Right cardiac atrium (tissue), 5 donors: Measurements from ENCODE around the gene ZNF160. TPM values are rescaled to one million over a fixed set of nuclear protein-coding genes. Genes with fewer than 3 reads are reported as not detected.
"Not testable (repeated sequence)": the region's sequence is repeated elsewhere in the genome, so short reads cannot be mapped to it uniquely, and the experiment has no call there.

ENCODE experiments used
- ATAC-seq, 2 donors: fragments of 200-7000 bp; cut with Tn5 transposase; one replicate each; pipeline versions ENCODE4 v1.8.0 to v1.9.1; 2020; ENCODE audit warnings: moderate library complexity in 2 of 2, mild to moderate bottlenecking in 1 of 2
- DNase-seq, 3 donors: peaks; one replicate each; pipeline ENCODE4 v3.0.0-alpha.2; 2020
- H3K27ac ChIP-seq: one replicate; pipeline ENCODE4 v1.5.1; 2013; ENCODE audit warnings: mild to moderate bottlenecking, low read length, control low read depth, moderate library complexity
- H3K27me3 ChIP-seq: one replicate; pipeline ENCODE4 v1.6.1; 2013; ENCODE audit not compliant: control insufficient read depth, insufficient read depth
- H3K4me1 ChIP-seq: one replicate; pipeline ENCODE4 v1.6.1; 2013; ENCODE audit warnings: low read length; ENCODE audit not compliant: control insufficient read depth, insufficient read depth
- H3K4me3 ChIP-seq: one replicate; pipeline ENCODE4 v1.5.1; 2013; ENCODE audit warnings: low read length, control low read depth
- H3K9me3 ChIP-seq: one replicate; pipeline ENCODE4 v1.6.1; 2013; ENCODE audit warnings: low read length; ENCODE audit not compliant: control insufficient read depth
- WGBS: extraction: QIAGEN DNeasy Blood & Tissue Kit; methylation state at CpG from one replicate; pipeline ENCODE4 v1.1.7; 2013; 5-methylcytosine and 5-hydroxymethylcytosine counted together
- intact Hi-C, 4 donors: fragments of 100-400 bp; cut with DNase I; formaldehyde crosslinking; loops; one replicate each; pipeline versions ENCODE4 v1.11.0 to v1.14.0; 2022 to 2023
- polyA plus RNA-seq: library from polyadenylated mRNA; stranded (reverse); fragments of 200-250 nt; gene quantifications from one replicate; pipeline ENCODE4 v1.2.3, GENCODE V29; 2013
- total RNA-seq, 4 donors: library from RNA; stranded (reverse); fragmentation: NEBNext Ultra II Directional; extraction: Animal tissue kit (Norgen Biotek cat#: 25700); gene quantifications; one replicate each; pipeline ENCODE4 v1.2.1, GENCODE V29; 2021
- donor health status: healthy with polysubstance abuse.
- donor health status: DM: no; HTN: yes; CAD: no.
- donor health status: DM: no; HTN: no; CAD: no.
- donor health status: DM: no; HTN: yes; CAD: no; lungs with severe emphysema.
- donor health status: DM: yes; HTN: yes; CAD: no.

ZNF160 gene
- total and polyA plus RNA-seq, 5 donors = 15.9 to 23.1 (median 17.7) TPM

DNA sequence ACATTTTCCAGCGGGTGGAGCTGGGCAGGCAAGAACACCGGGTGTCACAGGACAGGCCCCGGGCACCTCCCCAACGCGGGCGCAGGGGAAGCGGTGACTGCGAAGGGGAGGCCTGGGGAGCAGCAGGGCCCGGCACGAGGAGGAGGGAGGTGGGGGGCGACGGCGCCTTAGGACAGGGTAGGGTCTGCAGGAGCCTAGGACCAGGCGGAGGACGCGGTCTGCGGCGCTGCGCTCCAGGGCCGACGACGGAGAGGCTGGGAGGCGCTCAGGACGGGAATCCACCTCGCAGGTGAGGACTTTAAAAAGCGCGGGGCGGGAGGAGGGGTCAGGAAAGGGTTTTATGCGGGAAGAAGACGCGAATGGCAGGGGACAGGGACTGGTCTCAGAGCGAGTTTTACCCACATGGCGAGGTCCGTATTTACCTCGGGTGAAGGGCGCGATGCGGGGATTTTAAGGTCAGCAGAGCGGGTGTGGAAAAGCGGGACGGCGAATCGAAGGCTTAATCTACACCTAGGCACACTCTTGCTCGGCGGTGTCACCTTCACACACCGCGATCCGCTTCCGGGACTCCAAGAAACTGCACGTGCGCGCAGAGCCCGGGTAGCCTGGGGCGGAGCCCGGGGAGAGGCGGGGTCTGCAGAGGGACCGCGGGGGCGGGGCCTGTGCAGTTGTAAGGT is 45.2 kb downstream of the ZNF160 start:
- Histone ChIP-seq H3K4me3 (peak overlapping the region; percentile 62), H3K27ac (no peak overlapping the region), H3K9me3 (no peaks in the 10 kb centered on the region), H3K4me1 (no peaks in the 10 kb centered on the region), H3K27me3 (no peaks in the 10 kb centered on the region)
- peak; percentile 40 to 70 (median 60) for DNase-seq
- intact Hi-C loops = no loop called here
- ATAC-seq = peak; percentile 78 to 83
- 3% methylated on average over 59 of the region's 59 CpGs for WGBS

DNA sequence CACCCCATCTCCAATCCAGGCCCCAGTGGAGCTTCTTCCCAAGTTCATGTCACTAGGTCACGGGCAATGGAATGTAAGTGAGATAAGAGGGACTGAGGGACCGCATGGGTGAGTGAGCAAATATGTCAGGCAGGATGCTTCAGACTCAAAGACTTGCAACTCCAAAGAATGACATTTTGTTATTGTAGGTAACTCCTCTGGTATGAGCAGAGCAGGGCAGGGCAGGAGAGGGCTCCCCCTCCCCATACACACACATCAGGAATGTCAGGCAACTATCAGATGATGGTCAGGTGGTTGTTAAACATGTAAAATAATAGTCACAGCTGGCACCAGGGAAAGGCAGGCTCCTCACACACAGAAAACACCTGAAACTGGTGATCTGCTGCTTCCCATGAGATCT is 48.1 kb downstream of the ZNF160 start:
- ATAC-seq = no peak
- Histone ChIP-seq H3K27me3 (no peaks in the 10 kb centered on the region), H3K4me1 (no peaks in the 10 kb centered on the region), H3K9me3 (no peaks in the 10 kb centered on the region), H3K27ac (no peak overlapping the region), H3K4me3 (no peak overlapping the region)
- DNase-seq = no peak
- 14% methylated on average over 2 of the region's 2 CpGs for WGBS
- intact Hi-C loops = no loop called here

DNA sequence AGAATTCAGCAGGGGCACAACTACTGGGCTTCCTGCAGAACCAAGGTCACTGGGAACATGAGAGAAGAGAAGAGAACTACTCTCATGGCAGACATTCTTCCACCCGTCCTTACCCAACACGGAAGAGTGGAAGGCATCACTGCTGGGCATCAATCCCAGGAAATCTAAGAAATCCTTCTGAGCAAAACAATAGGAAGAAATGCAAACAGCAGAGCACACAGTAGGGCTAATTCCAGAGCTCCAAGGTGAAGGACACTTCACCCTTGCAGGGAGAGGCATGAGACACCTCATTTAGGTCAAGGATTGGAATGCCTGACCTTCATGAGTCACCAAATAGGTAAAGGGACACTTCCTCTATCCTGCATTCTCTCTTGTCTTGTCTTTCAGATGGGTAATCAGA is 55.8 kb downstream of the ZNF160 start:
- ATAC-seq = no peak
- Histone ChIP-seq H3K27me3 (no peaks in the 10 kb centered on the region), H3K4me1 (no peaks in the 10 kb centered on the region), H3K27ac (no peak overlapping the region), H3K4me3 (no peak overlapping the region), H3K9me3 (peaks cover 4% of the 10 kb centered on the region)
- intact Hi-C loops = no loop called here
- DNase-seq = no peak
- 87% methylated on average over 2 of the region's 2 CpGs for WGBS

DNA sequence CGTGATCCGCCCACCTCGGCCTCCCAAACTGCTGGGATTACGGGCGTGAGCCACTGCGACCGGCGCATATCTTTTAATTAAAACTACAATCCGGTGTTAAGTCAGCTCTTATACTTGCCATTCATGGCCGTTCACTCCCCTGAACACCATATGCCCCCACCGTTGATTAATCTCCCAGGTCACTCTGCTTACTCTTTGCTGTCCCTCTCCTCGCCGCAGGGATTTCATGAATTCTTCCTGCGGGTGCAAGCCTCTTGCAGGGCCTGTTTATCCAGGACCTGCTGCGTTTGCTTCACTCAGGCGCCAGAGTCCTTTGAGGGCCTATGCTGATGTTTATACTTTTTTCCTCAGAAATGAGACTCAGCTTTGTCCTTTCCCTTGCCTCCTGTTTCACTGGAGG is 57.7 kb downstream of the ZNF160 start:
- intact Hi-C loops = no loop called here
- DNase-seq = no peak
- peaks cover 4% of the 10 kb centered on the region for H3K9me3 ChIP-seq
- no peak for ATAC-seq
- H3K27me3 ChIP-seq = no peaks in the 10 kb centered on the region
- WGBS = 82% methylated on average over 16 of the region's 16 CpGs
- H3K27ac ChIP-seq = no peak overlapping the region
- no peak overlapping the region for H3K4me3 ChIP-seq
- no peaks in the 10 kb centered on the region for H3K4me1 ChIP-seq

DNA sequence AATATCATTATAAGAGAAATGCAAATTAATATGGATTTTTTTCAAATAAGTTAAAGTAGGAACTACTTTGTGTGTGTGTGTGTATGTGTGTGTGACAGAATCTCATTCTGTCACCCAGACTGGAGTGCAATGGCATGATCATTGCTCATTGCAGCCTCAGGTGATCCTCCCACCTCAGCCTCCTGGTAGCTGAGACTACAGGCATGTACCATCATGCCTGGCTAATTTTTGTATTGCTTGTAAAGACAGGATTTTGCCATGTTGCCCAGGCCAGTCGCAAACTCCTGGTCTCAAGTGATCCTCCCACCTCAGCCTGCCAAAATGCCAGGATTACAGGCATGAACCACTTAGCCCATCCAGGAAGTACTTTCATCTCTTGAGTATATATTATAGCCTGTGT is 61.9 kb downstream of the ZNF160 start:
- Histone ChIP-seq H3K27ac (no peak overlapping the region), H3K9me3 (peaks cover 5% of the 10 kb centered on the region)
- ATAC-seq = no peak

DNA sequence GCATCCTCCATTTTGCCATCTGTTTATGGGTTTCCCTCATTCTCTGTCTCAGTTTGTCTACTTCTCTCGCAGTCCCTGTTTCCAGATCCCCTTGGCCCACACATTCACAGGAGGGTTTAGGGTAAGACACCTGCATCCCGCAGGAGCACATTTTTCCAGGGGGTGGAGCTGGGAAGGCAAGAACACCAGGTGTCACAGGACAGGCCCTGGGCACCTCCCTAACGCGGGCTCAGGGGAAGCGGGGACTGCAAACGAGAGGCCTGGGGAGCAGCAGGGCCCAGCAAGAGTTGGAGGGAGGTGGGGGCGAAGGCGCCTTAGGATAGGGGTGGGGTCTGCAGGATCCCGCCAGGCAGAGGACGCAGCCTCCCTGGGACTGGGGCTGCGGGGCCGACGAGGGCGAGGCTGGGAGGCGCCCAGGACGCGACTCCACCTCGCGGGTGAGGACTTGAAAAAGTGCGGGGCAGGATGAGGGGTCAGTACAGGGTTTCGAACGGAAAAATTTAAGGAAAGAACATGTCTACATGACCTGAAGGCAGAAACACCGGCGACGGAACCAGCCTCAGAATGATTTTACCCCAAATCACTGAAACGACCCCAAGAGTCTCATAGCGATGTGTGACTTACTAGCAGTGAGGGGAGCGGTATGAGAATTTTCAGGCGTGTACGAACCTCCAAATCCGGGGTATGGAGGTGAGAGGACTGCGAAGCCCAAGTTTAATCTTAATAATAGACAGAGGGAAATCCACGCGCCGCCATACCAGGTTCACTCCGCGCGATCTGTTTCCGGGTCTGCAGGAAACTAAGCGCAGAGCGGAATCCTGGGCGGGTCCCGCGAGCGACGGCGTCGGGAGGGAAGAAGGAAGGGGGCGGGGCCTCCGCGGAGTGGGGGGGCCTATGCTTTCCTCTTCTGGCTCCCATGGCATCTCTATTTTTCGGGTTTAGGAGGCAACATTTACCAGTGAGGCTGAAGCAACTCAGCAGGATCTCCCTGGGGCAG is 65.8 kb downstream of the ZNF160 start:
- intact Hi-C loops = no loop called here
- Histone ChIP-seq H3K27me3 (no peaks in the 10 kb centered on the region), H3K4me1 (no peaks in the 10 kb centered on the region), H3K9me3 (peaks cover 5% of the 10 kb centered on the region), H3K27ac (no peak overlapping the region), H3K4me3 (peak overlapping the region; percentile 45)
- ATAC-seq (peak; percentile 62 to 63), DNase-seq (peak; percentile 49 to 66 (median 62))
- 14% methylated on average over 52 of the region's 52 CpGs for WGBS

More for the DNA sequence above, 61.9 kb downstream of the ZNF160 start:
- no peak for DNase-seq
- intact Hi-C loops = no loop called here
- H3K4me1 ChIP-seq = no peaks in the 10 kb centered on the region
- 84% methylated on average over 1 of the region's 1 CpG for WGBS
- no peak overlapping the region for H3K4me3 ChIP-seq
- no peaks in the 10 kb centered on the region for H3K27me3 ChIP-seq

DNA sequence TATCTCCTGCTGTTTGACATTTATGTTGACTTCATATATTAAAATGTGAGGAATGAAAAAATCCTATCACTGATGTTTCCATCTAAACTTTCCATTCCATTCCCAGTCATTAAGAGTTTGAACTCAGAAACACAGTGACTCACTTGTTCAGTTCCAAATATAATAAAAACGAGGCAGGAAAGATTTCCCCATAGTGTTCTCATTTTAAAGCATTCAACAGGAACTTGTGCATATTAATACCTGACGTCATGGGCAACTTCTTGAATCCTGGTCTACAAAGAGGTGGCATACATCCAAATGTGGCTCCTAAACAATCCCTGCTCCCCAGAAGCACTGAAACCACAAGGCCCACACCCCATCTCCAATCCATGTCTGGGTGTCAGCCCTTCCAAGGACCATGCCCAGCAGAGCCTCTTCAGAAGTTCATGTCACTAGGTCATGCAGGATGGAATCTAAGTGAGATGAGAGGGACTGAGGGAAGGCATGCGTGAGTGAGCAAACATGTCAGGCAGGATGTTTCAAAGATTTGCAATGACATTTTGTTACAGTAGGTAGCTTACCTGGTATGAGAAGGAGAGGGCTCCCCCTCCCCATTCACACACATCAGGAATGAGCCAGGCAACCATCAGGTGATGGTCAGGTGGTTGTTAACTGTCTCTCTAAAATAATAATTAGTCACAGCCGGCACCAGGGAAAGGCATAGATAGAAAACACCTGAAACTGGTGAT is 68.1 kb downstream of the ZNF160 start:
- no peak overlapping the region for H3K4me3 ChIP-seq
- intact Hi-C loops = no loop called here
- H3K4me1 ChIP-seq = no peaks in the 10 kb centered on the region
- DNase-seq (no peak), ATAC-seq (no peak)
- H3K27me3 ChIP-seq = no peaks in the 10 kb centered on the region
- peaks cover 5% of the 10 kb centered on the region for H3K9me3 ChIP-seq
- 71% methylated on average over 4 of the region's 4 CpGs for WGBS
- H3K27ac ChIP-seq = no peak overlapping the region

DNA sequence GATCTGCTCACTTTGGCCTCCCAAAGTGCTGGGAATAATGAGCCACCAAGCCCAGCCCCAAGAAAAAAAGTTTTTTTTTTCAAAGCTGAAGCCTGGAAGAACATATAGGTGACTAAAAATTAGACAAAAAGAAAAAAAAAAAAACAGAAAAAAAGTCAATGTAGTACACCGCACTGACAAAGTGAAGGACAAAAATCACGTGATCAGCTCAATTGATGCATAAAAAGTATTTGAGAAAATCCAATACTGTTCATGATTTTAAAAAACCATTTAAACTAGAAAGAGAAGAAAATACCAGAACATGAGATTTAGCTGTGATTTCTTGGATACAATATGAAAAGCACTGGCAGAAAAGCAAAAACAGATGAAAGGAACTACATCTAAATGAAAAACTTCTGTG is 69.2 kb downstream of the ZNF160 start:
- H3K27ac ChIP-seq = no peak overlapping the region
- no peaks in the 10 kb centered on the region for H3K27me3 ChIP-seq
- peaks cover 5% of the 10 kb centered on the region for H3K9me3 ChIP-seq
- intact Hi-C loops = no loop called here
- WGBS = 89% methylated on average over 2 of the region's 2 CpGs
- ATAC-seq (no peak), DNase-seq (no peak)
- no peak overlapping the region for H3K4me3 ChIP-seq
- H3K4me1 ChIP-seq = no peaks in the 10 kb centered on the region

DNA sequence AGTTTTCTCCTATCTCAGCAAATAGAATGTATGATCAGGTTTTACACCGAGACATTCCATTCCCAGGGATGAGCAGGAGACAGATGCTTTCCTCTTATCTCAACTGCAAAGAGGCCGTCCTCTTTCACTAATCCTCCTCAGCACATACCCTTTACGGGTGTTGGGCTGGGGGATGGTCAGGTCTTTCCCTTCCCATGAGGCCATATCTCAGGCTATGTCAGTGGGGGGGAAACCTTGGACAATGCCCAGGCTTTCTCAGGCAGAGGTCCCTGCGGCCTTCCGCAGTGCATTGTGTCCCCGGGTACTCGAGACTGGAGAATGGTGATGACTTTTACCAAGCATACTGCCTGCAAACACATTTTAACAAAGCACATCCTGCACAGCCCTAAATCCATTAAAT is 74.9 kb downstream of the ZNF160 start:
- H3K4me1 ChIP-seq, H3K4me3 ChIP-seq, H3K9me3 ChIP-seq, ATAC-seq, H3K27me3 ChIP-seq, DNase-seq, H3K27ac ChIP-seq, intact Hi-C loops: not testable (repeated sequence)
- WGBS = 15% methylated on average over 7 of the region's 7 CpGs

DNA sequence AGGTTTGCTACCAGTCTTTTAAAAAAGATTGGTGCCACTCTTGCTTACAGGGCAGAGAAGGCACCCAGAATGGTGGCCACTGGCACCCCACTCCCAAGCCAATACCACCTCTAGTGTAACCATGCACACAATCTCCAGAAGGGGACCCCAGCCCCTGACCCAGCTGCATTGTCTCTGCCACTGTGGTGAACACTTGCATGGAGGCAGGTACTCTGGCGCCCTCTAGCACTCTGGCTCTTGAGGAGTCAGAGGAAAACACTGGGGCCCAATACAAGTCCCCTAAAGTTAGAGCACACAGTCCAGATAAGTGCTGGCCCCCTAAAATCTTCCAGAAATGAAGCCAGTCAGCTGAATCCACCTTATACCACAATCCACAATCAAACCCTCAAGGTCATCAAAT is 83.5 kb downstream of the ZNF160 start:
- intact Hi-C loops = no loop called here
- WGBS = 9% methylated on average over 1 of the region's 1 CpG
- no peaks in the 10 kb centered on the region for H3K27me3 ChIP-seq
- no peak for ATAC-seq
- DNase-seq = no peak
- H3K4me3 ChIP-seq = no peak overlapping the region
- H3K27ac ChIP-seq = no peak overlapping the region
- no peaks in the 10 kb centered on the region for H3K9me3 ChIP-seq
- no peaks in the 10 kb centered on the region for H3K4me1 ChIP-seq
